ENCODE results near the gene SLC12A1.
"Not testable (repeated sequence)": the region's sequence is repeated elsewhere in the genome, so short reads cannot be mapped to it uniquely, and the experiment has no call there.

The SLC12A1 gene

GRCh38 chr15:48324949-48325348 is 118.8 kb downstream of the SLC12A1 start:
- H3K36me3 ChIP-seq (ENCODE audit: control insufficient read depth in 2 of 2, insufficient read depth in 2 of 2, low read length in 2 of 2): no peaks in the 10 kb centered on the region
- no peak overlapping the region for H3K4me3 ChIP-seq (ENCODE audit: low read length in 2 of 2)
- H3K27me3 ChIP-seq (ENCODE audit: control insufficient read depth in 2 of 2, insufficient read depth in 2 of 2, low read length in 2 of 2): no peaks in the 10 kb centered on the region
- H3K27ac ChIP-seq (ENCODE audit: low read depth in 2 of 2, low read length in 2 of 2): no peak overlapping the region
- H3K9ac ChIP-seq (ENCODE audit: low read depth in 1 of 2, low read length in 2 of 2): no peak overlapping the region
- peaks cover 0 to 3% of the 10 kb centered on the region in 2 donors for H3K4me1 ChIP-seq (ENCODE audit: control insufficient read depth in 2 of 2, insufficient read depth in 2 of 2, low read length in 2 of 2)
- H3K9me3 ChIP-seq (ENCODE audit: control insufficient read depth in 2 of 2, low read length in 2 of 2): no peaks in the 10 kb centered on the region

GRCh38 chr15:48325400-48325799 is 119.3 kb downstream of the SLC12A1 start:
- no peaks in the 10 kb centered on the region for H3K9me3 ChIP-seq (ENCODE audit: control insufficient read depth in 2 of 2, low read length in 2 of 2)
- H3K36me3 ChIP-seq (ENCODE audit: control insufficient read depth in 2 of 2, insufficient read depth in 2 of 2, low read length in 2 of 2): no peaks in the 10 kb centered on the region
- no peak overlapping the region for H3K4me3 ChIP-seq (ENCODE audit: low read length in 2 of 2)
- no peak overlapping the region for H3K27ac ChIP-seq (ENCODE audit: low read depth in 2 of 2, low read length in 2 of 2)
- H3K4me1 ChIP-seq (ENCODE audit: control insufficient read depth in 2 of 2, insufficient read depth in 2 of 2, low read length in 2 of 2): peaks cover 0 to 3% of the 10 kb centered on the region in 2 donors
- H3K9ac ChIP-seq (ENCODE audit: low read depth in 1 of 2, low read length in 2 of 2): no peak overlapping the region
- H3K27me3 ChIP-seq (ENCODE audit: control insufficient read depth in 2 of 2, insufficient read depth in 2 of 2, low read length in 2 of 2): no peaks in the 10 kb centered on the region

GRCh38 chr15:48326180-48326579 is 120.1 kb downstream of the SLC12A1 start:
- not testable (repeated sequence) for H3K36me3 ChIP-seq (ENCODE audit: control insufficient read depth in 2 of 2, insufficient read depth in 2 of 2, low read length in 2 of 2); H3K9ac ChIP-seq (ENCODE audit: low read depth in 1 of 2, low read length in 2 of 2); H3K27me3 ChIP-seq (ENCODE audit: control insufficient read depth in 2 of 2, insufficient read depth in 2 of 2, low read length in 2 of 2); H3K4me1 ChIP-seq (ENCODE audit: control insufficient read depth in 2 of 2, insufficient read depth in 2 of 2, low read length in 2 of 2); H3K9me3 ChIP-seq (ENCODE audit: control insufficient read depth in 2 of 2, low read length in 2 of 2); H3K27ac ChIP-seq (ENCODE audit: low read depth in 2 of 2, low read length in 2 of 2); H3K4me3 ChIP-seq (ENCODE audit: low read length in 2 of 2)

GRCh38 chr15:48330105-48330785 is 124.1 kb downstream of the SLC12A1 start:
- Histone ChIP-seq H3K9ac (ENCODE audit: low read depth in 1 of 2, low read length in 2 of 2) (peak overlapping the region; percentile 74 to 92), H3K4me1 (ENCODE audit: control insufficient read depth in 2 of 2, insufficient read depth in 2 of 2, low read length in 2 of 2) (peaks cover 5 to 13% of the 10 kb centered on the region in 2 donors), H3K4me3 (ENCODE audit: low read length in 2 of 2) (peak overlapping the region; percentile 81 to 87), H3K36me3 (ENCODE audit: control insufficient read depth in 2 of 2, insufficient read depth in 2 of 2, low read length in 2 of 2) (peaks cover 0 to 5% of the 10 kb centered on the region in 2 donors), H3K9me3 (ENCODE audit: control insufficient read depth in 2 of 2, low read length in 2 of 2) (no peaks in the 10 kb centered on the region), H3K27me3 (ENCODE audit: control insufficient read depth in 2 of 2, insufficient read depth in 2 of 2, low read length in 2 of 2) (no peaks in the 10 kb centered on the region), H3K27ac (ENCODE audit: low read depth in 2 of 2, low read length in 2 of 2) (peak overlapping the region in 1 of 2 donors; percentile 96)

- Histone ChIP-seq H3K4me1 (ENCODE audit: control insufficient read depth in 2 of 2, insufficient read depth in 2 of 2, low read length in 2 of 2) (peaks cover 5 to 13% of the 10 kb centered on the region in 2 donors), H3K9ac (ENCODE audit: low read depth in 1 of 2, low read length in 2 of 2) (peak within 1 kb of the TSS; percentile 74 to 92), H3K9me3 (ENCODE audit: control insufficient read depth in 2 of 2, low read length in 2 of 2) (no peaks in the 10 kb centered on the region), H3K27ac (ENCODE audit: low read depth in 2 of 2, low read length in 2 of 2) (peak within 1 kb of the TSS; percentile 94 to 96), H3K36me3 (ENCODE audit: control insufficient read depth in 2 of 2, insufficient read depth in 2 of 2, low read length in 2 of 2) (peaks cover 0 to 5% of the 10 kb centered on the region in 2 donors), H3K27me3 (ENCODE audit: control insufficient read depth in 2 of 2, insufficient read depth in 2 of 2, low read length in 2 of 2) (no peaks in the 10 kb centered on the region), H3K4me3 (ENCODE audit: low read length in 2 of 2) (peak within 1 kb of the TSS; percentile 81 to 87)
These were observed 125.0 kb downstream of the SLC12A1 start, which contains the start of gene DUT for GRCh38 chr15:48330855-48331795. Gene DUT (plus strand): TSS chr15:48331429. CDS start chr15:48331516, 87 bp downstream.

- peak overlapping the region; percentile 74 to 92 for H3K9ac ChIP-seq (ENCODE audit: low read depth in 1 of 2, low read length in 2 of 2)
- peaks cover 5 to 6% of the 10 kb centered on the region in 2 donors for H3K36me3 ChIP-seq (ENCODE audit: control insufficient read depth in 2 of 2, insufficient read depth in 2 of 2, low read length in 2 of 2)
- no peaks in the 10 kb centered on the region for H3K9me3 ChIP-seq (ENCODE audit: control insufficient read depth in 2 of 2, low read length in 2 of 2)
- peak overlapping the region; percentile 81 to 87 for H3K4me3 ChIP-seq (ENCODE audit: low read length in 2 of 2)
- H3K27ac ChIP-seq (ENCODE audit: low read depth in 2 of 2, low read length in 2 of 2): peak overlapping the region; percentile 94 to 96
- peaks cover 5 to 13% of the 10 kb centered on the region in 2 donors for H3K4me1 ChIP-seq (ENCODE audit: control insufficient read depth in 2 of 2, insufficient read depth in 2 of 2, low read length in 2 of 2)
- H3K27me3 ChIP-seq (ENCODE audit: control insufficient read depth in 2 of 2, insufficient read depth in 2 of 2, low read length in 2 of 2): no peaks in the 10 kb centered on the region
These were observed 125.9 kb downstream of the SLC12A1 start for GRCh38 chr15:48331796-48332641.

GRCh38 chr15:48332642-48333034 is 126.5 kb downstream of the SLC12A1 start:
- Histone ChIP-seq H3K36me3 (ENCODE audit: control insufficient read depth in 2 of 2, insufficient read depth in 2 of 2, low read length in 2 of 2) (peaks cover 5 to 6% of the 10 kb centered on the region in 2 donors), H3K27ac (ENCODE audit: low read depth in 2 of 2, low read length in 2 of 2) (no peak overlapping the region), H3K4me3 (ENCODE audit: low read length in 2 of 2) (peak overlapping the region; percentile 81 to 87), H3K9me3 (ENCODE audit: control insufficient read depth in 2 of 2, low read length in 2 of 2) (no peaks in the 10 kb centered on the region), H3K27me3 (ENCODE audit: control insufficient read depth in 2 of 2, insufficient read depth in 2 of 2, low read length in 2 of 2) (no peaks in the 10 kb centered on the region), H3K4me1 (ENCODE audit: control insufficient read depth in 2 of 2, insufficient read depth in 2 of 2, low read length in 2 of 2) (peaks cover 5 to 13% of the 10 kb centered on the region in 2 donors), H3K9ac (ENCODE audit: low read depth in 1 of 2, low read length in 2 of 2) (peak overlapping the region in 1 of 2 donors; percentile 92)

- H3K27ac ChIP-seq (ENCODE audit: low read depth in 2 of 2, low read length in 2 of 2): no peak overlapping the region
- H3K4me1 ChIP-seq (ENCODE audit: control insufficient read depth in 2 of 2, insufficient read depth in 2 of 2, low read length in 2 of 2): peaks cover 5 to 13% of the 10 kb centered on the region in 2 donors
- H3K4me3 ChIP-seq (ENCODE audit: low read length in 2 of 2): no peak overlapping the region
- H3K9me3 ChIP-seq (ENCODE audit: control insufficient read depth in 2 of 2, low read length in 2 of 2): no peaks in the 10 kb centered on the region
- no peak overlapping the region for H3K9ac ChIP-seq (ENCODE audit: low read depth in 1 of 2, low read length in 2 of 2)
- H3K36me3 ChIP-seq (ENCODE audit: control insufficient read depth in 2 of 2, insufficient read depth in 2 of 2, low read length in 2 of 2): peaks cover 5 to 6% of the 10 kb centered on the region in 2 donors
- H3K27me3 ChIP-seq (ENCODE audit: control insufficient read depth in 2 of 2, insufficient read depth in 2 of 2, low read length in 2 of 2): no peaks in the 10 kb centered on the region
These were observed 127.4 kb downstream of the SLC12A1 start for GRCh38 chr15:48333540-48333939.

GRCh38 chr15:48334260-48334659 is 128.2 kb downstream of the SLC12A1 start:
- Histone ChIP-seq H3K4me1 (ENCODE audit: control insufficient read depth in 2 of 2, insufficient read depth in 2 of 2, low read length in 2 of 2) (peaks cover 5 to 13% of the 10 kb centered on the region in 2 donors), H3K9me3 (ENCODE audit: control insufficient read depth in 2 of 2, low read length in 2 of 2) (no peaks in the 10 kb centered on the region)

More at GRCh38 chr15:48334260-48334659, 128.2 kb downstream of the SLC12A1 start:
- Histone ChIP-seq H3K27me3 (ENCODE audit: control insufficient read depth in 2 of 2, insufficient read depth in 2 of 2, low read length in 2 of 2) (no peaks in the 10 kb centered on the region), H3K36me3 (ENCODE audit: control insufficient read depth in 2 of 2, insufficient read depth in 2 of 2, low read length in 2 of 2) (peaks cover 6 to 8% of the 10 kb centered on the region in 2 donors), H3K4me3 (ENCODE audit: low read length in 2 of 2) (no peak overlapping the region), H3K9ac (ENCODE audit: low read depth in 1 of 2, low read length in 2 of 2) (no peak overlapping the region), H3K27ac (ENCODE audit: low read depth in 2 of 2, low read length in 2 of 2) (no peak overlapping the region)

All from mucosa of rectum (tissue), 2 donors.